Fibroblast of villous mesenchyme (primary cell): Measurements from ENCODE around the gene PYGB. TPM values are rescaled to one million over a fixed set of nuclear protein-coding genes. Genes with fewer than 3 reads are reported as not detected.

Experiments used
- DNase-seq: peaks from one replicate; pipeline ENCODE4 v3.0.0-alpha.2; 2010; ENCODE audit warnings: low read depth
- H3K4me3 ChIP-seq: 2 replicates; pipeline ENCODE4 v1.5.1; 2011; ENCODE audit warnings: low read depth, mild to moderate bottlenecking, low read length
- CTCF ChIP-seq: IDR thresholded peaks from 2 replicates; pipeline ENCODE4 v1.5.1; 2012; ENCODE audit warnings: low read depth, mild to moderate bottlenecking, low read length; ENCODE audit not compliant: insufficient read depth
- total RNA-seq: library from RNA; depleted of rRNA; stranded (reverse); fragments of >200 nt; gene quantifications from 2 replicates; pipeline ENCODE4 v1.2.3, GENCODE V29; 2012

The PYGB gene
- total RNA-seq, 1 donor: 110 TPM

- DNase-seq: no peak
- no peak for TF ChIP-seq CTCF
Measured at GRCh38 chr20:25272223-25273000, 24.5 kb downstream of the PYGB start.

DNA sequence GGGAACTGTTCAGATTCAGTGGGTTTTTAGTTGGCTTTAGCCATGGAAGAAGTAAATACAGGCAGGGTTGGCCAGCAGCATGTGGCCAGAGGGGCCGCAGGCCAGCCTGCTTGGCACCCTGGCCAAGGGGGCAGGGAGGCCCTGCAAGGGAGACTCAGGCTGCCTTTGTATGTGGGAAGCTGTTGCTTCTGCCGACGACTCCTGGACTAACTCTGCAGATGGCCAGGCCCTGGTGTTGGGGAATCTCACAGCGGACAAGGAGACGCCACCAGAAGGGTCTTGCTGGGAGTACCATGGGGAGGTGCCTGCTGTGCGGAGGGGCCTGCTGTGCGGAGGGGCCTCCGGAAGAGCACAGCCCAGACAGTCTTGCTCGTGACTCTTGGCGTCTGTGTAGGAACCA lies 25.2 kb downstream of the PYGB start:
- no peak for TF ChIP-seq CTCF
- no peak for DNase-seq
- no peak overlapping the region for H3K4me3 ChIP-seq

More at GRCh38 chr20:25272223-25273000, 24.5 kb downstream of the PYGB start:
- H3K4me3 ChIP-seq: no peak overlapping the region

DNA sequence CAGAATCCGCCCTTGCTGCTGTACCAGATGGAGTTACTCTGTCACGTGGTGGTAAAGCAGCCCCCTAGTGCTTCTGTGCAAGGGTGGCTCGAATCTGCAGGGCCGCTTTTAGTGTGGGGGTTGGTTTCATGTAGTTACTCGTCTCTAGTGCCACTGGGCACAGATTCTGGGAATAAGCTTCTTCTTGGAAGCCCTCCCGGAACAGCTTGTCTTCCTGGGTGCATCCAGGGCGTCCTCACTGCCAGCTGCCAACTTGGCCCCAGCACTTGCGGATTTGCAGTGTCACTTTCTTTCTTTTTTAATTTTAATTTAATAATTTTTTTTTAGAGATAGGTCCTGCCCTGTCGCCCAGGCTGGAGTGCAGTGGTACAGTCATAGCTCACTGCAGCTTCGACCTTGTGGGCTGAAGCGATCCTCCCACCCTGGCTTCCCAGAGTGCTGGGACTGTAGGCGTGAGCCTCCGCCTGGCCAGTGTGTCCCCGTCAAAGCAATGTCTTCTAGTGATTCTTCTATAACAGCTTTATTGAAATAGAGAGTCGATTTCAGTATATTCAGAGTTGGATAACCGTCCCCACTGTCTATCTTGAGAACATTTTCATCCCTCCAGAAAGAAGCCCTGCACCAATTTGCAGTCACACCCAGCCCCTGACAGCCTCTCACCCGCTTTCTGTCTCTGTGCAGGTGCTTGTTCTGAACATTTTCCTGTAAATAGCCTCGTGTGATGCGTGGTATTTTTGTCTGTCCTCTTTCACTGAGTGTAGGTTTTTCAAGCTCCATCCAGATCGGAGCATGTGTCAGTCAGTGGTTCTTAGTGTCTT lies 25.9 kb downstream of the PYGB start:
- no peak for TF ChIP-seq CTCF
- DNase-seq: no peak

GRCh38 chr20:25274481-25274880 lies 26.6 kb downstream of the PYGB start:
- H3K4me3 ChIP-seq: no peak overlapping the region
- no peak for TF ChIP-seq CTCF
- no peak for DNase-seq

More for the DNA sequence above, 25.9 kb downstream of the PYGB start:
- H3K4me3 ChIP-seq: no peak overlapping the region

- no peak overlapping the region for H3K4me3 ChIP-seq
- no peak for TF ChIP-seq CTCF
- DNase-seq: no peak
Measured at GRCh38 chr20:25274891-25275812, 27.3 kb downstream of the PYGB start.

- TF ChIP-seq CTCF: no peak
- H3K4me3 ChIP-seq: no peak overlapping the region
- no peak for DNase-seq
Measured at GRCh38 chr20:25275813-25276532, 28.1 kb downstream of the PYGB start.
